SK-N-SH (cell line): ENCODE results near the gene ZNF765.
"Not testable (repeated sequence)": the region's sequence is repeated elsewhere in the genome, so short reads cannot be mapped to it uniquely, and the experiment has no call there.

Experiments used
- CHD2 ChIP-seq: fragments of 150-350 bp; IDR thresholded peaks from 2 replicates; pipeline ENCODE4 v1.6.1; 2018; ENCODE audit warnings: low read length; ENCODE audit not compliant: partially characterized antibody
- FOXJ3 ChIP-seq: sonication (generic); formaldehyde crosslinking; IDR thresholded peaks from 2 replicates; pipeline ENCODE4 v1.5.1; 2020; ENCODE audit warnings: mild to moderate bottlenecking, missing genetic modification reagents
- GABPA ChIP-seq: IDR thresholded peaks from 2 replicates; pipeline ENCODE4 v1.4.0; 2012; ENCODE audit warnings: low read depth, mild to moderate bottlenecking
- GATA2 ChIP-seq: sonication (generic); formaldehyde crosslinking; IDR thresholded peaks from 2 replicates; pipeline ENCODE4 v1.5.0; 2020; ENCODE audit warnings: mild to moderate bottlenecking, missing genetic modification reagents
- NRF1 ChIP-seq: IDR thresholded peaks from 2 replicates; pipeline ENCODE4 v1.6.1; 2012; ENCODE audit warnings: low read depth, mild to moderate bottlenecking, low read length
- POLR2AphosphoS5 ChIP-seq: IDR thresholded peaks from 2 replicates; pipeline ENCODE4 v1.6.1; 2012; ENCODE audit warnings: low read depth, low read length
- RAD21 ChIP-seq: IDR thresholded peaks from 2 replicates; pipeline ENCODE4 v1.6.1; 2012; ENCODE audit warnings: mild to moderate bottlenecking, low read length
- SMC3 ChIP-seq: IDR thresholded peaks from 2 replicates; pipeline ENCODE4 v1.6.1; 2012; ENCODE audit warnings: low read depth, low read length, improper control_type of control experiment
- TAF1 ChIP-seq: IDR thresholded peaks from 2 replicates; pipeline ENCODE4 v1.6.1; 2012; ENCODE audit warnings: low read depth, mild to moderate bottlenecking, low read length, moderate library complexity, borderline replicate concordance
- TEAD4 ChIP-seq: IDR thresholded peaks from 2 replicates; pipeline ENCODE4 v1.4.0; 2012; ENCODE audit warnings: mild to moderate bottlenecking, borderline replicate concordance; ENCODE audit not compliant: insufficient read depth
- TF ChIP-seq, protein P1 (sequence below): fragments of 200-600 bp; sonication (generic); IDR thresholded peaks from 2 replicates; pipeline ENCODE4 v1.6.1; 2017; ENCODE audit warnings: antibody characterized with exemption, mild to moderate bottlenecking, moderate library complexity
- TF ChIP-seq, protein P2 (sequence below): IDR thresholded peaks from 2 replicates; pipeline ENCODE4 v1.4.0; 2012; ENCODE audit warnings: low read depth, borderline replicate concordance
- TF ChIP-seq, protein P3 (sequence below): fragments of 150-350 bp; IDR thresholded peaks from 2 replicates; pipeline ENCODE4 v1.6.1; 2017; ENCODE audit warnings: antibody characterized with exemption, low read length, low read depth, borderline replicate concordance

DNA sequence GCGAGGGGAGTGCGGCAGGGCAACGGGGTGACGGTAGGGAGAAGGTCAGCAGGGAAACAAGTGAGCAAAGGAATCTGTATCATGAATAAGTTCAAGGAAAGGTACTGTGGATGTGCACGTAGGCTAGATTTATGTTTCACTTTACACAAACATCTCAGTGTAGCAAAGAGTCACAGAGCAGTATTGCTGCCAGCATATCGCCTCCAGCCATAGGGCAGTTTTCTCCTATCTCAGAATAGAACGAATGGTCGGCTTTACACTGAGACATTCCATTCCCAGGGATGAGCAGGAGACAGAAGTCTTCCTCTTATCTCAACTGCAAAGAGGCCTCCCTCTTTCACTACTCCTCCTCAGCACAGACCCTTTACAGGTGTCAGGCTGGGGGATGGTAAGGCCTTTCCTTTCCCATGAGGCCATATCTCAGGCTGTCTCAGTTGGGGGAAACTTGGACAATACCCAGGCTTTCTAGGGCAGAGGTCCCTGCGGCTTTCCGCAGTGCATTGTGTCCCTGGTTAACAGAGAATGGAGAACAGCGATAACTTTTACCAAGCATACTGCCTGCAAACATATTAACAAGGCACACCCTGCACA lies 65.3 kb downstream of the ZNF765 start:
- TF ChIP-seq NRF1; CHD2; TAF1; TEAD4; FOXJ3 (CRISPR knock-in tag); SMC3; POLR2AphosphoS5; RAD21; GABPA; GATA2 (CRISPR knock-in tag): not testable (repeated sequence)
- TF ChIP-seq, protein P1, sequence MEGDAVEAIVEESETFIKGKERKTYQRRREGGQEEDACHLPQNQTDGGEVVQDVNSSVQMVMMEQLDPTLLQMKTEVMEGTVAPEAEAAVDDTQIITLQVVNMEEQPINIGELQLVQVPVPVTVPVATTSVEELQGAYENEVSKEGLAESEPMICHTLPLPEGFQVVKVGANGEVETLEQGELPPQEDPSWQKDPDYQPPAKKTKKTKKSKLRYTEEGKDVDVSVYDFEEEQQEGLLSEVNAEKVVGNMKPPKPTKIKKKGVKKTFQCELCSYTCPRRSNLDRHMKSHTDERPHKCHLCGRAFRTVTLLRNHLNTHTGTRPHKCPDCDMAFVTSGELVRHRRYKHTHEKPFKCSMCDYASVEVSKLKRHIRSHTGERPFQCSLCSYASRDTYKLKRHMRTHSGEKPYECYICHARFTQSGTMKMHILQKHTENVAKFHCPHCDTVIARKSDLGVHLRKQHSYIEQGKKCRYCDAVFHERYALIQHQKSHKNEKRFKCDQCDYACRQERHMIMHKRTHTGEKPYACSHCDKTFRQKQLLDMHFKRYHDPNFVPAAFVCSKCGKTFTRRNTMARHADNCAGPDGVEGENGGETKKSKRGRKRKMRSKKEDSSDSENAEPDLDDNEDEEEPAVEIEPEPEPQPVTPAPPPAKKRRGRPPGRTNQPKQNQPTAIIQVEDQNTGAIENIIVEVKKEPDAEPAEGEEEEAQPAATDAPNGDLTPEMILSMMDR: not testable (repeated sequence)
- TF ChIP-seq, protein P2, sequence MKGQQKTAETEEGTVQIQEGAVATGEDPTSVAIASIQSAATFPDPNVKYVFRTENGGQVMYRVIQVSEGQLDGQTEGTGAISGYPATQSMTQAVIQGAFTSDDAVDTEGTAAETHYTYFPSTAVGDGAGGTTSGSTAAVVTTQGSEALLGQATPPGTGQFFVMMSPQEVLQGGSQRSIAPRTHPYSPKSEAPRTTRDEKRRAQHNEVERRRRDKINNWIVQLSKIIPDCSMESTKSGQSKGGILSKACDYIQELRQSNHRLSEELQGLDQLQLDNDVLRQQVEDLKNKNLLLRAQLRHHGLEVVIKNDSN: not testable (repeated sequence)
- TF ChIP-seq, protein P3, sequence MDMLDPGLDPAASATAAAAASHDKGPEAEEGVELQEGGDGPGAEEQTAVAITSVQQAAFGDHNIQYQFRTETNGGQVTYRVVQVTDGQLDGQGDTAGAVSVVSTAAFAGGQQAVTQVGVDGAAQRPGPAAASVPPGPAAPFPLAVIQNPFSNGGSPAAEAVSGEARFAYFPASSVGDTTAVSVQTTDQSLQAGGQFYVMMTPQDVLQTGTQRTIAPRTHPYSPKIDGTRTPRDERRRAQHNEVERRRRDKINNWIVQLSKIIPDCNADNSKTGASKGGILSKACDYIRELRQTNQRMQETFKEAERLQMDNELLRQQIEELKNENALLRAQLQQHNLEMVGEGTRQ: not testable (repeated sequence)
